SJCRH30 (cell line): ENCODE measurements around the gene NATD1. TPM values are rescaled to one million over a fixed set of nuclear protein-coding genes. Genes with fewer than 3 reads are reported as not detected.
A peak's percentile ranks its signal among the peaks of the same experiment; 100 is the strongest.

Source experiments
- DNase-seq, 2 experiments: peaks; one replicate each; pipeline ENCODE4 v3.0.0-alpha.2; 2015 to 2020
- H3K27ac ChIP-seq: fragments of 250-450 bp; sonication (Bioruptor Pico); 2 replicates; pipeline ENCODE4 v1.5.1; 2020; ENCODE audit warnings: mild to moderate bottlenecking, moderate library complexity
- H3K27me3 ChIP-seq: fragments of 250-450 bp; sonication (Bioruptor Pico); 2 replicates; pipeline ENCODE4 v1.5.1; 2020; ENCODE audit warnings: mild to moderate bottlenecking, moderate library complexity
- H3K36me3 ChIP-seq: fragments of 250-450 bp; sonication (Bioruptor Pico); 2 replicates; pipeline ENCODE4 v1.5.1; 2020; ENCODE audit warnings: mild to moderate bottlenecking, moderate library complexity
- H3K4me1 ChIP-seq: fragments of 250-450 bp; sonication (Bioruptor Pico); 2 replicates; pipeline ENCODE4 v1.5.1; 2020; ENCODE audit warnings: mild to moderate bottlenecking, moderate library complexity
- H3K4me3 ChIP-seq: fragments of 250-450 bp; sonication (Bioruptor Pico); 2 replicates; pipeline ENCODE4 v1.5.1; 2020; ENCODE audit warnings: mild to moderate bottlenecking, moderate library complexity
- H3K9me3 ChIP-seq: fragments of 250-450 bp; sonication (Bioruptor Pico); replicated peaks from 2 replicates; pipeline ENCODE4 v1.5.1; 2020; ENCODE audit warnings: mild to moderate bottlenecking, moderate library complexity
- total RNA-seq: library from RNA; depleted of rRNA; stranded (reverse); fragments of >200 nt; shearing (Covaris generic); gene quantifications from 2 replicates; pipeline ENCODE4 v1.2.3, GENCODE V29; 2014

Gene NATD1
- total RNA-seq, 1 experiment from 2014 or later, result 5.4 TPM

GRCh38 chr17:21285164-21286065, 32.2 kb upstream of the NATD1 start:
- peaks cover 35% of the 10 kb centered on the region for H3K4me1 ChIP-seq
- 0 out of 2 replicates have a peak, but pooled peaks cover under 1% of the 10 kb centered on the region for H3K27me3 ChIP-seq
- no peak overlapping the region for H3K27ac ChIP-seq
- DNase-seq, result peak in 1 of 2 experiments; percentile 66
- peak overlapping the region; percentile 78 for H3K4me3 ChIP-seq
- H3K9me3 ChIP-seq, result no peaks in the 10 kb centered on the region
- no peaks in the 10 kb centered on the region for H3K36me3 ChIP-seq

GRCh38 chr17:21284319-21285163, 31.3 kb upstream of the NATD1 start, which contains the start of gene MAP2K3:
Gene MAP2K3 (plus strand): TSS chr17:21284711. CDS start chr17:21284921, 210 bp downstream.
- DNase-seq, result peak; percentile 100
- no peaks in the 10 kb centered on the region for H3K9me3 ChIP-seq
- 0 out of 2 replicates have a peak, but pooled peaks cover 3% of the 10 kb centered on the region for H3K27me3 ChIP-seq
- no peaks in the 10 kb centered on the region for H3K36me3 ChIP-seq
- H3K4me1 ChIP-seq, result peaks cover 35% of the 10 kb centered on the region
- H3K4me3 ChIP-seq, result peak within 1 kb of the TSS; percentile 78
- no peak within 1 kb of the TSS for H3K27ac ChIP-seq

- peak overlapping the region; percentile 78 for H3K4me3 ChIP-seq
- H3K9me3 ChIP-seq, result no peaks in the 10 kb centered on the region
- peak in 1 of 2 experiments; percentile 31 for DNase-seq
- H3K36me3 ChIP-seq, result no peaks in the 10 kb centered on the region
- H3K27me3 ChIP-seq, result 0 out of 2 replicates have a peak, but pooled peaks cover 3% of the 10 kb centered on the region
- no peak overlapping the region for H3K27ac ChIP-seq
- peaks cover 35% of the 10 kb centered on the region for H3K4me1 ChIP-seq
These were observed 30.5 kb upstream of the NATD1 start for GRCh38 chr17:21283482-21284318.

- no peaks in the 10 kb centered on the region for H3K36me3 ChIP-seq
- no peak overlapping the region for H3K27ac ChIP-seq
- DNase-seq, result no peak
- H3K4me3 ChIP-seq, result no peak overlapping the region
- peaks cover 27% of the 10 kb centered on the region for H3K4me1 ChIP-seq
- no peaks in the 10 kb centered on the region for H3K9me3 ChIP-seq
- H3K27me3 ChIP-seq, result 0 out of 2 replicates have a peak, but pooled peaks cover 3% of the 10 kb centered on the region
These were observed 29.6 kb upstream of the NATD1 start for GRCh38 chr17:21282850-21283249.

- Histone ChIP-seq H3K27me3 (0 out of 2 replicates have a peak, but pooled peaks cover 3% of the 10 kb centered on the region), H3K36me3 (no peaks in the 10 kb centered on the region), H3K4me1 (peaks cover 21% of the 10 kb centered on the region), H3K9me3 (no peaks in the 10 kb centered on the region), H3K27ac (no peak overlapping the region), H3K4me3 (no peak overlapping the region)
- DNase-seq, result peak; percentile 60 to 64
These were observed 29.0 kb upstream of the NATD1 start for GRCh38 chr17:21282231-21282630.

GRCh38 chr17:21280081-21280518, 26.9 kb upstream of the NATD1 start:
- peaks cover 12% of the 10 kb centered on the region for H3K4me1 ChIP-seq
- peaks cover 6% of the 10 kb centered on the region; the same call in 1 of the 2 replicates for H3K27me3 ChIP-seq
- no peak overlapping the region for H3K27ac ChIP-seq
- DNase-seq, result peak; percentile 93 to 98
- H3K9me3 ChIP-seq, result no peaks in the 10 kb centered on the region
- H3K4me3 ChIP-seq, result no peak overlapping the region
- H3K36me3 ChIP-seq, result no peaks in the 10 kb centered on the region

GRCh38 chr17:21279582-21279981, 26.4 kb upstream of the NATD1 start:
- H3K27ac ChIP-seq, result no peak overlapping the region
- H3K36me3 ChIP-seq, result no peaks in the 10 kb centered on the region
- no peak for DNase-seq
- H3K4me1 ChIP-seq, result peaks cover 15% of the 10 kb centered on the region
- no peaks in the 10 kb centered on the region for H3K9me3 ChIP-seq
- H3K27me3 ChIP-seq, result peaks cover 6% of the 10 kb centered on the region; the same call in 1 of the 2 replicates
- no peak overlapping the region for H3K4me3 ChIP-seq

GRCh38 chr17:21279198-21279535, 26.0 kb upstream of the NATD1 start:
- H3K4me3 ChIP-seq, result no peak overlapping the region
- no peaks in the 10 kb centered on the region for H3K9me3 ChIP-seq
- peaks cover 6% of the 10 kb centered on the region; the same call in 1 of the 2 replicates for H3K27me3 ChIP-seq
- DNase-seq, result no peak
- no peak overlapping the region for H3K27ac ChIP-seq
- no peaks in the 10 kb centered on the region for H3K36me3 ChIP-seq
- H3K4me1 ChIP-seq, result peaks cover 19% of the 10 kb centered on the region

- no peaks in the 10 kb centered on the region for H3K36me3 ChIP-seq
- no peak overlapping the region for H3K27ac ChIP-seq
- H3K9me3 ChIP-seq, result no peaks in the 10 kb centered on the region
- peak in 1 of 2 experiments; percentile 66 for DNase-seq
- no peak overlapping the region for H3K4me3 ChIP-seq
- peaks cover 24% of the 10 kb centered on the region for H3K4me1 ChIP-seq
- H3K27me3 ChIP-seq, result peaks cover 6% of the 10 kb centered on the region; the same call in 1 of the 2 replicates
These were observed 25.4 kb upstream of the NATD1 start for GRCh38 chr17:21278450-21279197.

- DNase-seq, result no peak
- H3K36me3 ChIP-seq, result no peaks in the 10 kb centered on the region
- no peaks in the 10 kb centered on the region for H3K9me3 ChIP-seq
- H3K27ac ChIP-seq, result no peak overlapping the region
- peaks cover 31% of the 10 kb centered on the region for H3K4me1 ChIP-seq
- peaks cover 6% of the 10 kb centered on the region; the same call in 1 of the 2 replicates for H3K27me3 ChIP-seq
- H3K4me3 ChIP-seq, result no peak overlapping the region
These were observed 24.1 kb upstream of the NATD1 start for GRCh38 chr17:21277332-21277731.

GRCh38 chr17:21276264-21276588, 23.0 kb upstream of the NATD1 start:
- Histone ChIP-seq H3K4me3 (peak overlapping the region; percentile 66), H3K36me3 (no peaks in the 10 kb centered on the region), H3K27ac (no peak overlapping the region)

GRCh38 chr17:21275579-21276263, 22.5 kb upstream of the NATD1 start:
- DNase-seq, result peak; percentile 98 to 99
- H3K4me3 ChIP-seq, result peak overlapping the region; percentile 66
- peaks cover 6% of the 10 kb centered on the region; the same call in 1 of the 2 replicates for H3K27me3 ChIP-seq
- H3K4me1 ChIP-seq, result peaks cover 26% of the 10 kb centered on the region
- H3K36me3 ChIP-seq, result no peaks in the 10 kb centered on the region
- H3K9me3 ChIP-seq, result no peaks in the 10 kb centered on the region
- peak overlapping the region; percentile 61 for H3K27ac ChIP-seq

More at GRCh38 chr17:21276264-21276588, 23.0 kb upstream of the NATD1 start:
- peaks cover 26% of the 10 kb centered on the region for H3K4me1 ChIP-seq
- peaks cover 6% of the 10 kb centered on the region; the same call in 1 of the 2 replicates for H3K27me3 ChIP-seq
- no peak for DNase-seq
- no peaks in the 10 kb centered on the region for H3K9me3 ChIP-seq

GRCh38 chr17:21275047-21275578, 21.9 kb upstream of the NATD1 start:
- Histone ChIP-seq H3K9me3 (no peaks in the 10 kb centered on the region), H3K4me3 (peak overlapping the region; percentile 66), H3K36me3 (no peaks in the 10 kb centered on the region), H3K4me1 (peaks cover 26% of the 10 kb centered on the region), H3K27ac (peak overlapping the region; percentile 61), H3K27me3 (peaks cover 4% of the 10 kb centered on the region; the same call in 1 of the 2 replicates)
- peak; percentile 97 to 99 for DNase-seq
